Vagina (tissue), 2 donors: Measurements from ENCODE around the gene DPP4.

ENCODE experiments used
- CTCF ChIP-seq, 3 experiments: fragments of 450-650 bp in 2 of 3; fragments of 200-600 bp in 1 of 3; sonication (generic) in 1 of 3; IDR thresholded peaks; one replicate each; pipeline ENCODE4 v1.5.1; 2017 to 2019; ENCODE audit warnings: antibody characterized with exemption in 3 of 3, mild to moderate bottlenecking in 2 of 3, moderate library complexity in 2 of 3
- POLR2A ChIP-seq, 2 donors: fragments of 450-650 bp; IDR thresholded peaks; one replicate each; pipeline ENCODE4 v1.6.1; 2017; ENCODE audit warnings: antibody characterized with exemption in 2 of 2, mild to moderate bottlenecking in 2 of 2, moderate library complexity in 2 of 2

- TF ChIP-seq POLR2A (IDR thresholded peaks at IDR 0.05) = no peak
- no peak for TF ChIP-seq CTCF (IDR thresholded peaks at IDR 0.05)
These were observed 16.1 kb upstream of the DPP4 start for GRCh38 chr2:162090109-162090508.
